ENCODE data around the gene KDM2B. TPM values are rescaled to one million over a fixed set of nuclear protein-coding genes. Genes with fewer than 3 reads are reported as not detected.

KDM2B gene
- total RNA-seq (2013; cell fraction: nucleolus; rRNA removed), result 634 and 686 TPM in 2 replicates
- total RNA-seq (2014; rRNA removed) (57.9 and 62.9 TPM in 2 replicates), total RNA-seq (2014; rRNA removed; fragmentation: Illumina TruSeq; extraction: Trizol) (33.0 and 34.1 TPM in 2 replicates), total RNA-seq (2021) (76.3 and 87.6 TPM in 2 replicates), polyA plus RNA-seq (2011; rRNA removed) (67.9 and 124 TPM in 2 replicates), polyA plus RNA-seq (2014; fragmentation: Illumina TruSeq; extraction: Trizol) (31.7 and 46.7 TPM in 2 replicates), polyA plus RNA-seq (2014; fragmentation: Nextera tagmentation; extraction: Ambion mirVana) (10 to 100 TPM; 13.6 to 14.7 TPM), polyA plus RNA-seq (2014; rRNA removed) (72.8 and 77.4 TPM in 2 replicates), polyA plus RNA-seq (2016; fragmentation: Nextera tagmentation; extraction: Ambion mirVana) (10 to 100 TPM; 31.8 to 34.0 TPM), polyA minus RNA-seq (2011; rRNA and poly(A)+ RNA removed) (395 and 503 TPM in 2 replicates), Bru-seq, nascent RNA (percentile 81 among the genes with signal in this experiment), BruChase-seq, experiment 1, labeled RNA remaining after a 6-hour chase (percentile 88 among the genes with signal in this experiment), BruChase-seq, experiment 2, labeled RNA remaining after a 2-hour chase (percentile 82 among the genes with signal in this experiment)
- polyA plus RNA-seq (2011; ENCODE audit: low read depth), result 76.8 TPM
- 103 and 121 TPM in 2 replicates for polyA plus RNA-seq (2011; cell fraction: cytosol; rRNA removed)
- 380 and 393 TPM in 2 replicates for polyA plus RNA-seq (2011; cell fraction: nucleus; rRNA removed)
- 81.7 and 83.4 TPM in 2 replicates for polyA plus RNA-seq (2012)
- polyA minus RNA-seq (2011; cell fraction: cytosol; rRNA and poly(A)+ RNA removed), result 82.7 and 85.4 TPM in 2 replicates
- polyA minus RNA-seq (2011; cell fraction: nucleus; rRNA and poly(A)+ RNA removed), result 171 and 227 TPM in 2 replicates
- long read RNA-seq, experiment 1, partial matches to known transcripts, result 5 of 12 reads
- long read RNA-seq, experiment 1, other reads (novel, unspliced or antisense), result 7 of 12 reads
- long read RNA-seq, experiment 2, partial matches to known transcripts, result 26 of 48 reads
- long read RNA-seq, experiment 2, other reads (novel, unspliced or antisense), result 22 of 48 reads

DNA sequence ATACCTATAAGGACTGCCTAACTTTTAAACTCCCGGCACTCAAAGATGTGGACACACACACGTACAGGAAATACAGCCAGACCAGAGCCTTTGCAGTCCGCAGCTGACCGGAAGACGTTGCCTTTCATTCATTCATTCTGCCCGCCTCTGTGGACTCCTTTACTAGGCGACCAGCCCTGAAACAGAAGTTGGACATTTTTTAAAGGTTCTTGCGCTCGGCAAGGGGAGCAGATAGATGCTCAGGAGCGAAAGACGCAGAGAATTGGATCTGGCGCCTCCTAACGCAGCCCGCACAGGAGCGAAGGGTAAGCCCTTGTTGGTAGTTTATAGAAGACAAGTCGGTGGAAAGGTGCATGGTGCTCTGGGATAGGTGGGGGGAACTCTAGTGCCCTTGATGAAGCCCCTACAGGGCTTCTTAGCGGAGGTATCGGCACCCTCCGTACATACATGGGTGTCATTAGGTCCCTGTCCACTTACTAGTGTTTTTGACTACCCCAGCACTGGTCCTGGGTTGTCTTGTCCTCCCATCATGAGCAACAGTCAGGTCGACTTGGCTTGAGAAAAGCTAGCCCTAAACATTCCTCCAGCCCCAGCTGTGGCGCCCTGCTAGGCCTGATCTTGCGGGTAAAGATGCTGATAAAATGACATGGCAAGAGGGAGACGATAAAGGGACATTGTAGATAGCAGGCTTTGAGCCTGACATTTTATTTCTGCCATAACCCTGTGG is at the start of gene KDM2B:
Gene KDM2B, minus strand, starts transcription at position 65 of the 727 bp plus-strand sequence. CDS start 112 bp downstream, outside the sequence.
- ChIA-PET SMC1A (ENCODE audit: uncharacterized antibody, unreplicated experiment) (interaction anchor here (0.6 to 7.3 kb wide), 11 partner anchors 11 to 60 kb away, joined by 3 to 40 read pairs (median 3); partner anchors contain the start of gene ORAI1), CTCF (interaction anchor here (0.6 to 1.5 kb wide), 8 partner anchors 9 to 105 kb away, joined by 3 to 5 read pairs (median 4); no protein-coding TSS in a partner anchor), POLR2A (interaction anchor here (0.5 to 8.1 kb wide), 12 partner anchors 9 to 156 kb away, joined by 3 to 87 read pairs (median 6); partner anchors contain the start of gene ORAI1), RAD21 (ENCODE audit: unreplicated experiment) (interaction anchor here (1.1 to 3.8 kb wide), 5 partner anchors 9 to 48 kb away, joined by 4 to 31 read pairs (median 13); partner anchors contain the start of gene ORAI1)
- intact Hi-C loops (cut with micrococcal nuclease; ENCODE audit: unreplicated experiment) (no loop called here), in situ Hi-C loops (cut with MboI) (no loop called here)
- peak within 1 kb of the TSS; percentile 75 for H2AFZ ChIP-seq (ENCODE audit: control insufficient read depth, low read depth, low read length)
- BruUV-seq (replicated peaks), result no TSS peak
- H3K36me3 ChIP-seq (ENCODE audit: control insufficient read depth in 2 of 2, insufficient read depth in 2 of 2, low read length in 1 of 2), result no peaks in the 10 kb centered on the region
- 36% methylated on average over 23 of the region's 23 CpGs for WGBS (ENCODE audit: insufficient coverage, insufficient replicate concordance, low lambda C conversion rate, missing lambda C conversion rate)
- H3K4me1 ChIP-seq (ENCODE audit: control insufficient read depth, insufficient read depth, low read length), result peaks cover 19% of the 10 kb centered on the region
- H3K9ac ChIP-seq (ENCODE audit: control insufficient read depth, insufficient read depth, low read length), result peak within 1 kb of the TSS; percentile 74
- peak; percentile 68 for FAIRE-seq
- H3K4me2 ChIP-seq (ENCODE audit: control insufficient read depth, insufficient read depth), result peak within 1 kb of the TSS; percentile 95
- peaks cover 14% of the 10 kb centered on the region for H3K79me2 ChIP-seq (ENCODE audit: control insufficient read depth, insufficient read depth, low read length)
- no peak for DNase-seq (ENCODE audit: low read depth, low spot score)
- peak within 1 kb of the TSS; percentile 59 for H3K27ac ChIP-seq (ENCODE audit: control insufficient read depth, insufficient read depth)
- ATAC-seq, result peak; percentile 14; the same call in 2 of the 3 replicates
- no peaks in the 10 kb centered on the region for H4K20me1 ChIP-seq (ENCODE audit: control insufficient read depth, insufficient read depth)
- H3K9me3 ChIP-seq (replicated peaks; ENCODE audit: control insufficient read depth, insufficient read depth, low read length), result no peaks in the 10 kb centered on the region
- no peaks in the 10 kb centered on the region for H3K27me3 ChIP-seq (replicated peaks in 1 of 2; ENCODE audit: control insufficient read depth in 2 of 2, insufficient read depth in 2 of 2, low read length in 1 of 2)
- peak within 1 kb of the TSS; percentile 77 for H3K4me3 ChIP-seq
- TF ChIP-seq BHLHE40 (IDR thresholded peaks at IDR 0.05; ENCODE audit: borderline replicate concordance in 1 of 2, low read depth in 2 of 2, low read length in 1 of 2) (no peak), IRF4 (IDR thresholded peaks at IDR 0.05; ENCODE audit: low read depth, low read length) (no peak), ZNF24 (IDR thresholded peaks at IDR 0.05) (peak; percentile 82), SP1 (IDR thresholded peaks at IDR 0.05; ENCODE audit: low read depth, low read length) (no peak), BMI1 (IDR thresholded peaks at IDR 0.05; ENCODE audit: borderline replicate concordance) (no peak), ZNF384 (IDR thresholded peaks at IDR 0.05; ENCODE audit: borderline replicate concordance, low read depth, low read length) (no peak), CHD2 (IDR thresholded peaks at IDR 0.05; ENCODE audit: borderline replicate concordance, low read depth, low read length) (no peak), RUNX3 (IDR thresholded peaks at IDR 0.05; ENCODE audit: low read length) (peak; percentile 9; the same call in 1 of the 2 replicates), PAX8 (IDR thresholded peaks at IDR 0.05) (no peak), NBN (IDR thresholded peaks at IDR 0.05) (no peak), BCL11A (IDR thresholded peaks at IDR 0.05; ENCODE audit: low read depth, low read length) (no peak), NR2F1 (conservative IDR thresholded peaks at IDR 0.05) (no peak)
- TF ChIP-seq, protein P1, sequence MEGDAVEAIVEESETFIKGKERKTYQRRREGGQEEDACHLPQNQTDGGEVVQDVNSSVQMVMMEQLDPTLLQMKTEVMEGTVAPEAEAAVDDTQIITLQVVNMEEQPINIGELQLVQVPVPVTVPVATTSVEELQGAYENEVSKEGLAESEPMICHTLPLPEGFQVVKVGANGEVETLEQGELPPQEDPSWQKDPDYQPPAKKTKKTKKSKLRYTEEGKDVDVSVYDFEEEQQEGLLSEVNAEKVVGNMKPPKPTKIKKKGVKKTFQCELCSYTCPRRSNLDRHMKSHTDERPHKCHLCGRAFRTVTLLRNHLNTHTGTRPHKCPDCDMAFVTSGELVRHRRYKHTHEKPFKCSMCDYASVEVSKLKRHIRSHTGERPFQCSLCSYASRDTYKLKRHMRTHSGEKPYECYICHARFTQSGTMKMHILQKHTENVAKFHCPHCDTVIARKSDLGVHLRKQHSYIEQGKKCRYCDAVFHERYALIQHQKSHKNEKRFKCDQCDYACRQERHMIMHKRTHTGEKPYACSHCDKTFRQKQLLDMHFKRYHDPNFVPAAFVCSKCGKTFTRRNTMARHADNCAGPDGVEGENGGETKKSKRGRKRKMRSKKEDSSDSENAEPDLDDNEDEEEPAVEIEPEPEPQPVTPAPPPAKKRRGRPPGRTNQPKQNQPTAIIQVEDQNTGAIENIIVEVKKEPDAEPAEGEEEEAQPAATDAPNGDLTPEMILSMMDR (IDR thresholded peaks at IDR 0.05 in 2 of 3, conservative IDR thresholded peaks at IDR 0.05 in 1 of 3; ENCODE audit: control insufficient read depth in 2 of 3, extremely low read depth in 1 of 3, insufficient read depth in 1 of 3, low read depth in 3 of 3, low read length in 3 of 3), result 0 out of 6 replicates have a peak, but pooled peaks of 1 of the 3 experiments have one; percentile 1
- TF ChIP-seq, protein P2, sequence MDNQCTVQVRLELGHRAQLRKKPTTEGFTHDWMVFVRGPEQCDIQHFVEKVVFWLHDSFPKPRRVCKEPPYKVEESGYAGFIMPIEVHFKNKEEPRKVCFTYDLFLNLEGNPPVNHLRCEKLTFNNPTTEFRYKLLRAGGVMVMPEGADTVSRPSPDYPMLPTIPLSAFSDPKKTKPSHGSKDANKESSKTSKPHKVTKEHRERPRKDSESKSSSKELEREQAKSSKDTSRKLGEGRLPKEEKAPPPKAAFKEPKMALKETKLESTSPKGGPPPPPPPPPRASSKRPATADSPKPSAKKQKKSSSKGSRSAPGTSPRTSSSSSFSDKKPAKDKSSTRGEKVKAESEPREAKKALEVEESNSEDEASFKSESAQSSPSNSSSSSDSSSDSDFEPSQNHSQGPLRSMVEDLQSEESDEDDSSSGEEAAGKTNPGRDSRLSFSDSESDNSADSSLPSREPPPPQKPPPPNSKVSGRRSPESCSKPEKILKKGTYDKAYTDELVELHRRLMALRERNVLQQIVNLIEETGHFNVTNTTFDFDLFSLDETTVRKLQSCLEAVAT (IDR thresholded peaks at IDR 0.05), result peak; percentile 98
- TF ChIP-seq, protein P3, sequence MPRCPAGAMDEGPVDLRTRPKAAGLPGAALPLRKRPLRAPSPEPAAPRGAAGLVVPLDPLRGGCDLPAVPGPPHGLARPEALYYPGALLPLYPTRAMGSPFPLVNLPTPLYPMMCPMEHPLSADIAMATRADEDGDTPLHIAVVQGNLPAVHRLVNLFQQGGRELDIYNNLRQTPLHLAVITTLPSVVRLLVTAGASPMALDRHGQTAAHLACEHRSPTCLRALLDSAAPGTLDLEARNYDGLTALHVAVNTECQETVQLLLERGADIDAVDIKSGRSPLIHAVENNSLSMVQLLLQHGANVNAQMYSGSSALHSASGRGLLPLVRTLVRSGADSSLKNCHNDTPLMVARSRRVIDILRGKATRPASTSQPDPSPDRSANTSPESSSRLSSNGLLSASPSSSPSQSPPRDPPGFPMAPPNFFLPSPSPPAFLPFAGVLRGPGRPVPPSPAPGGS (IDR thresholded peaks at IDR 0.05; ENCODE audit: borderline replicate concordance, insufficient read depth, low read depth, low read length, poor library complexity, severe bottlenecking), result no peak

All from GM12878 (cell line).